Dendritic cell treated with granulocyte-macrophage colony-stimulating factor and Interleukin-4, amounts not matched to agents 40 ng/mL and 50 ng/mL, for 4 days (primary cell): ENCODE results near the gene MVD.

Source experiments
- H3K27ac Mint-ChIP-seq: one replicate; pipeline ENCODE4 v1.8.0; 2022; ENCODE audit warnings: mild to moderate bottlenecking, mixed read lengths
- H3K27me3 Mint-ChIP-seq: one replicate; pipeline ENCODE4 v1.8.0; 2022; ENCODE audit warnings: mild to moderate bottlenecking, mixed read lengths
- H3K36me3 Mint-ChIP-seq: one replicate; pipeline ENCODE4 v1.8.0; 2022; ENCODE audit warnings: low read depth, mixed read lengths
- H3K4me1 Mint-ChIP-seq: one replicate; pipeline ENCODE4 v1.8.0; 2022; ENCODE audit warnings: low read depth, mixed read lengths
- H3K4me3 Mint-ChIP-seq: one replicate; pipeline ENCODE4 v1.8.0; 2022; ENCODE audit warnings: mild to moderate bottlenecking, moderate library complexity, mixed read lengths
- H3K9me3 Mint-ChIP-seq: one replicate; pipeline ENCODE4 v1.8.0; 2022; ENCODE audit warnings: mixed read lengths
- intact Hi-C: fragments of 100-400 bp; cut with micrococcal nuclease; formaldehyde crosslinking; loops from one replicate; pipeline ENCODE4 v1.15.0; 2022

The MVD gene

DNA sequence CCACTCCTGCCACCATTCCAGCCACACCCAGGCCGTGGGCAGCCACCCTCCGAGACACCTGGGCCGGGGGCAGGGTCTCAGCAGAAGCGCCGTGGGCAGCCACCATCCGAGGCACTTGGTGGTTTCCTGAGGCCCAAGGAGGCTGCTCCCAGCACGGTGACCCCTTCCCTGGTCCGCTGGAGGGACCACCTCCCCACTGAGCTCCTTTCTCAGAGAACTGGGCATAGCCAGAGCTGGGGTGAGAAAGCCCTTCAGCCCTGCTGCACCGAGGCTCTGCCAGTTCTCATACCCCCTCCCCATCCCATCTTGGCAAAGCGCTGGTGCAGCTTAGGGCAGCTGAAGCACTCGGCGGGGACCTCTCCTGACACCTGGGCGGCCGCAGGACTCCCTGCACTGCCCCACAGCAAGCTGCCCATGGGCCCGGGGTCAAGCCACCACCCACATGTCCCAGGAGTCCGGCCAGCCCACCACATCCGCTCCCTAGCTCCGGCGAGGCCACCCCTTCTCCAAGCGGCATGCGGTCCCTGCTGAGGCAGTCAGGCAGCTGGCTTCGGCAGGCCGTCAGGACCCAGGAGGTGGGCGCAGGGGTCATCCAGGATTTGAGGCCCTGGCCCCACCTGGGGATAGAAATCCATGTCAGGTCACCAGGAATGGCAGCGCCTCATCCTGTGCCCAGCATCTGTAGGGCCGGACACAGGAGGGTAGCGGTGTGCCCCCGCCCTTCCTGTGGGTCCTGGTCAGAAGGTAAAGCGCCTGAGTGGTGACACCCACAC lies 10.7 kb downstream of the MVD start:
- peaks cover 100% of the 10 kb centered on the region for H3K36me3 Mint-ChIP-seq
- no peak overlapping the region for H3K4me3 Mint-ChIP-seq
- no peaks in the 10 kb centered on the region for H3K27me3 Mint-ChIP-seq
- H3K9me3 Mint-ChIP-seq: no peaks in the 10 kb centered on the region
- peaks cover 45% of the 10 kb centered on the region for H3K4me1 Mint-ChIP-seq
- intact Hi-C loops: loop anchor here (2.0 to 5.0 kb wide), 2 partner anchors 35 to 55 kb away; partner anchors contain the start of genes CTU2, RNF166 and SNAI3
- H3K27ac Mint-ChIP-seq: peak overlapping the region; percentile 92

GRCh38 chr16:88651276-88651988 lies 11.5 kb downstream of the MVD start:
- Mint-ChIP-seq H3K36me3 (peaks cover 100% of the 10 kb centered on the region), H3K27ac (peak overlapping the region; percentile 92), H3K4me3 (peak overlapping the region; percentile 94), H3K9me3 (no peaks in the 10 kb centered on the region), H3K4me1 (peaks cover 50% of the 10 kb centered on the region), H3K27me3 (no peaks in the 10 kb centered on the region)
- intact Hi-C loops: loop anchor here (2.0 to 5.0 kb wide), 2 partner anchors 36 to 55 kb away; partner anchors contain the start of genes CTU2, RNF166 and SNAI3

- no peaks in the 10 kb centered on the region for H3K9me3 Mint-ChIP-seq
- peak within 1 kb of the TSS; percentile 94 for H3K4me3 Mint-ChIP-seq
- intact Hi-C loops: loop anchor here (2.0 to 5.0 kb wide), 2 partner anchors 36 to 56 kb away; partner anchors contain the start of genes CTU2, RNF166 and SNAI3
- peak within 1 kb of the TSS; percentile 92 for H3K27ac Mint-ChIP-seq
- H3K27me3 Mint-ChIP-seq: no peaks in the 10 kb centered on the region
- peaks cover 100% of the 10 kb centered on the region for H3K36me3 Mint-ChIP-seq
- H3K4me1 Mint-ChIP-seq: peaks cover 57% of the 10 kb centered on the region
Observed at GRCh38 chr16:88650749-88651275, 12.1 kb downstream of the MVD start, which contains the start of gene CYBA. Gene CYBA, minus strand, starts transcription at chr16:88651053. Its CDS starts 40 bp downstream, at chr16:88651013.

DNA sequence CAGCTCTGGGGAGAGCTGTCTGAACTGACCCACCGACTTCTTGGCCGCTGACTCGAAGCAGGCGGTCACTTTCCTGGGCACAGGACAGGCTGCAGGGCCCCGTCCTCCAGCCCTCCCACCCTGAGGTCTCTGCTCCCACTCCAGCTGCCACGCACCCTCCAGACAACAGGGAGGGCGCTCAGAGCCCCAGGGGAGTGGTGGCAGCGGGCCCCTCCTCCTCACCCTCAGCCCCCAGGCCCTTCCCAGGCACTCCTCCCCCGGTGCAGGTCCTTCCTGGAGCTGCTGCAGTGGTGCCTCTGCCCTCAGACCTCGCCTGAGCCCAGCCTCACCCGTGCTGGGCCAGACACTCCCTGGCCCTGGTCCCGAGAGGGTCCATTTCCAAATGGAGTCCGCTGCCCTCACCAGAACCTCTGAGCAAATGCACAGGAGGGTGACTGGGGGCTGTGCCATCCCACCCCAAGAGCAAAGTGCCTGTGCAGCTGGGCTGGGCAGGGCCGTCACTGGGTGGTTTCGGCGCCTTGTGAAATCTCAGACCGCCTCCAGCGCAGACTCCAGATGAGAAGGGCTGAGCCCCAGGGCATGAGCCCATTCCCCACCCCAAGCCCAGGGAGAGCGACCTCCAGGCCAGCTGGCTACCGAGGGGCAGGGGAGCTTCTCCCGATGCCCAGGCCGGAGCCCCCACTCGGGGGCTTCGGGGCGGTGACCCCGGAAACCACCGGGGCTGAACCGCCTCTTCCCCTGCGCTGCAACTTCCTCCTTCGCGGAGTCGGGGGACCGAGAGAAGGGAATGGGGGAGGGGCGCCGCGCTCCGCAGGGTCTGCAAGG lies 12.8 kb downstream of the MVD start:
- no peaks in the 10 kb centered on the region for H3K9me3 Mint-ChIP-seq
- peak overlapping the region; percentile 94 for H3K4me3 Mint-ChIP-seq
- H3K27me3 Mint-ChIP-seq: no peaks in the 10 kb centered on the region
- peak overlapping the region; percentile 92 for H3K27ac Mint-ChIP-seq
- intact Hi-C loops: loop anchor here (1.0 to 5.0 kb wide), 3 partner anchors 9 to 57 kb away; partner anchors contain the start of genes CTU2, RNF166 and SNAI3
- H3K36me3 Mint-ChIP-seq: peaks cover 100% of the 10 kb centered on the region
- peaks cover 63% of the 10 kb centered on the region for H3K4me1 Mint-ChIP-seq

- Mint-ChIP-seq H3K27me3 (no peaks in the 10 kb centered on the region), H3K9me3 (no peaks in the 10 kb centered on the region), H3K27ac (peak overlapping the region; percentile 92), H3K36me3 (peaks cover 100% of the 10 kb centered on the region), H3K4me1 (peaks cover 71% of the 10 kb centered on the region), H3K4me3 (peak overlapping the region; percentile 94)
- intact Hi-C loops: loop anchor here (1.0 kb wide), 1 partner anchor 10 kb away; no protein-coding TSS in a partner anchor
Observed at GRCh38 chr16:88649195-88649923, 13.5 kb downstream of the MVD start.

- H3K36me3 Mint-ChIP-seq: peaks cover 100% of the 10 kb centered on the region
- H3K9me3 Mint-ChIP-seq: no peaks in the 10 kb centered on the region
- peaks cover 87% of the 10 kb centered on the region for H3K4me1 Mint-ChIP-seq
- H3K27ac Mint-ChIP-seq: no peak overlapping the region
- peak overlapping the region; percentile 30 for H3K4me3 Mint-ChIP-seq
- intact Hi-C loops: no loop called here
- no peaks in the 10 kb centered on the region for H3K27me3 Mint-ChIP-seq
Observed at GRCh38 chr16:88647178-88648070, 15.5 kb downstream of the MVD start.

DNA sequence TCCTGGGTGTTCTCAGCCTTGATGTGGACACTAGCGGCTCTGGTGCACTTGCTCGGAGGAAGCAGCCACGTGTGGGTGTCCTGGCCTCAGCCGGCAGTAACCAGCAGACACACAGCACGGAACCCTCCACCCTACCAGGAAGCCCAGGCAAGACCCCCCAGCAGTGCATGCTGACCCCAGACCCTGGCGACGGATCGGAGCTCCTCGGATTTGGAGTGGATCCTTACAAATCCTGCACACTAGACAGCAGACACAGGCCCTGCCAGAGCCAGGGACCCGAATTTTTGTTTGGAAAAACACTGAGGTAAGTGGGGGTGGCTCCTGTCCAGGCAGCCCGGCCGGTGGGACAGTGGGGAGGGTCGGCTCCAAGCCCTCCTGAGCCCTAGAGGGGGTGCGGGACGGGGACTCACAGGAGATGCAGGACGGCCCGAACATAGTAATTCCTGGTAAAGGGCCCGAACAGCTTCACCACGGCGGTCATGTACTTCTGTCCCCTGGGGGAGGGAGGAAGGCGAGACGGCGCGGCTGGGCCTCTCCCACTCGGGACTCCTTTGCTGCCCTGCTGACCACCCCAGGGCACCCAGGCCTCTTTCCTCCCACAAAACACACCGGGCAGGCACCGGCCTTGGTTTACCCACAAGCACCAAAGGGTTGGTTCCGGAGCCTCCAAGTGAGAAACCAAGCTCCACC lies 16.4 kb downstream of the MVD start:
- Mint-ChIP-seq H3K36me3 (peaks cover 99% of the 10 kb centered on the region), H3K27ac (no peak overlapping the region), H3K9me3 (no peaks in the 10 kb centered on the region), H3K4me3 (no peak overlapping the region), H3K27me3 (peaks cover under 1% of the 10 kb centered on the region), H3K4me1 (peaks cover 87% of the 10 kb centered on the region)
- intact Hi-C loops: no loop called here

DNA sequence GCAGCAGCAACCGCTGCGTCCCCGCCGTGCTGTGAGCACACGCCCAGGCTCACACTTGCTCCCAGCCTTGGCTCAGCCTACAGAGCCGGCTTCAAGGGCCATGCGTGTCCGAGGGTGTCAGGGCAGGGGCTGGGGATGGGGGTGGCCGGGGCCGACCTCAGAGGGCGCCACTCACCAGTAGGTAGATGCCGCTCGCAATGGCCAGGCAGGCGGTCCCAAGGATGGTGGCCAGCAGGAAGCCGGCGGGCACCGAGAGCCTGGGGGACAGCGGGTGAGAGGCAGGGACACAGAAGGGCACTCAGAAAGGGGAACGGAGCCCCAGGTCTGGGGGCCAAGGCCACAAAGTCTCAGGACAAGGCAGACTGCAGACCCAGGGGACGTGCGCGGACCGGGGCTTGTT lies 16.9 kb downstream of the MVD start:
- Mint-ChIP-seq H3K36me3 (peaks cover 94% of the 10 kb centered on the region), H3K9me3 (no peaks in the 10 kb centered on the region), H3K4me3 (no peak overlapping the region), H3K4me1 (peaks cover 86% of the 10 kb centered on the region), H3K27ac (no peak overlapping the region), H3K27me3 (peaks cover 6% of the 10 kb centered on the region)
- intact Hi-C loops: no loop called here

DNA sequence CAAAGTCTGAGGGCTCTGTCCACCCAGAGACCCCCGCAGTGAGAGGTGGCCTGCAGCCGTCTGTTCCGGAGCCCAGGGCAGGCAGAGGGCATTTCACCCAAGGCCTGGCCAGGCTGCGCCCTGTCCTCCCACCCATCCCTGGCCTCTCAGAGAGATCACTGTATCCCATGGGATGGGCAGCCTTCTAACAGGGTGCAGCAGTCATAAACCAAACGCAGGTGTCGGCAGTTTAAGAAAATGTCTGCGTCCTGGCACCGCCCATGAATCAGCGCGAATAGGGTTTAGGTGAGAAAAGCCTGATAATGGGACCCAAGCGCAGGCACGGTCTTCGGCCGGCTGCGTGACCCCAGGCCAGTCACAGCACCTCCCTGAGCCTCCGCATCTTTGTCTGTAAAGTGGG lies 17.4 kb downstream of the MVD start:
- Mint-ChIP-seq H3K36me3 (peaks cover 89% of the 10 kb centered on the region), H3K4me3 (no peak overlapping the region), H3K27ac (no peak overlapping the region), H3K4me1 (peaks cover 88% of the 10 kb centered on the region), H3K9me3 (no peaks in the 10 kb centered on the region), H3K27me3 (peaks cover 11% of the 10 kb centered on the region)
- intact Hi-C loops: no loop called here

GRCh38 chr16:88643644-88643932 lies 19.3 kb downstream of the MVD start:
- peaks cover 70% of the 10 kb centered on the region for H3K36me3 Mint-ChIP-seq
- no peak overlapping the region for H3K27ac Mint-ChIP-seq
- no peak overlapping the region for H3K4me3 Mint-ChIP-seq
- H3K4me1 Mint-ChIP-seq: peaks cover 87% of the 10 kb centered on the region
- H3K27me3 Mint-ChIP-seq: peaks cover 30% of the 10 kb centered on the region
- H3K9me3 Mint-ChIP-seq: no peaks in the 10 kb centered on the region
- intact Hi-C loops: no loop called here

DNA sequence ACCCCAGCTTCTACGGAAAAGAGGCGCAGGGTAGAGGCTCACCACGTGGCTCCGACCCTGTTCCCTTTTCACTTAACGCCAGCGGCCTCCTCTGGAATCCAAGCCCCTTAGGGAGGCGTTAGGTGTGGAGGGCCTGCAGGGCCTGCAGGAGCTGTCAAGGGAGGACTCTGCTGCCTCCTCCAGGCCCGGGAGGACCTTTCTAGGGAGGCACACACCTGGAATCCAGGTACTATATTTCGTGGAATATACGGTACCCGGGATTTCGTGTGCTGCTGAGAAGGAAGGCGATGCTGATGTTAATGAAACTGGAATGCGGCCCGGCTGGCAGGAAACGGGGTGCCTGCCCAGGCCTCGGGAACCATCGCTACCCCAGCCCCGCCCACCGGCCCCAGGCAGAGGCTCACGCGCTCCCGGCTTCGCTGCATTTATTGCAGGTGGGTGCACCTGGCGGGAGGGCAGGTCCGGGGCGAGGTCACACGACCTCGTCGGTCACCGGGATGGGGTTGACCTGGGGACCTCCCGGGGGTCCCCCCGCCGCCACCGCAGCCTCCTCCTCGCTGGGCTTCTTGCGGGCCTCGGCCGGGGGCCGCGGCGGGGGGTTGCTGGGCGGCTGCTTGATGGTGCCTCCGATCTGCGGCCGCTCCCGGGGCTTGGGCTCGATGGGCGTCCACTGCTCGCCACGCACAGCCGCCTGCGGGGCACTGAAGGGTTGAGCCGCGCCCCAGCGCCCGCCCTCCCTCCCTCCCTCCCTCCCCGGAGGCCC lies 19.8 kb downstream of the MVD start:
- Mint-ChIP-seq H3K27me3 (peaks cover 35% of the 10 kb centered on the region), H3K4me1 (peaks cover 87% of the 10 kb centered on the region), H3K27ac (no peak overlapping the region), H3K36me3 (peaks cover 65% of the 10 kb centered on the region), H3K4me3 (no peak overlapping the region), H3K9me3 (no peaks in the 10 kb centered on the region)
- intact Hi-C loops: no loop called here
